Fibroblast of lung (primary cell): ENCODE measurements around the gene AGRP.

ENCODE experiments used
- CTCF ChIP-seq, 2 donors: IDR thresholded peaks in 1 of 2; conservative IDR thresholded peaks in 1 of 2; 1 replicate in 1 of 2; 2 replicates in 1 of 2; pipeline ENCODE4 v1.5.1; 2011 to 2012; ENCODE audit warnings: low read length in 2 of 2, control low read depth in 1 of 2, inconsistent platforms in 1 of 2, low read depth in 1 of 2, mild to moderate bottlenecking in 1 of 2
- EZH2 ChIP-seq: IDR thresholded peaks from 2 replicates; pipeline ENCODE4 v1.5.1; 2012; ENCODE audit warnings: low read length, control low read depth, mild to moderate bottlenecking; ENCODE audit errors: missing control alignments

- TF ChIP-seq CTCF (conservative IDR thresholded peaks at IDR 0.05 in 1 of 2, IDR thresholded peaks at IDR 0.05 in 1 of 2; ENCODE audit: low read depth in 1 of 2, low read length in 2 of 2) (no peak), EZH2 (no peak)
Measured at GRCh38 chr16:67489401-67490083, 6.2 kb upstream of the AGRP start.
